T-helper 1 cell treated with Interleukin-12 subunit alpha and Interleukin-12 subunit beta and Interleukin-4 antibody, amounts not matched to agents 30 ng/mL and 1 ng/mL, for 36 hours (primary cell): ENCODE measurements around the gene IL31RA. TPM values are rescaled to one million over a fixed set of nuclear protein-coding genes. Genes with fewer than 3 reads are reported as not detected.

Source experiments
- intact Hi-C: fragments of 100-400 bp; cut with micrococcal nuclease; formaldehyde crosslinking; loops from one replicate; pipeline ENCODE4 v1.15.1; 2024
- total RNA-seq: library from RNA; stranded (reverse); gene quantifications from 2 replicates; pipeline ENCODE4 v1.2.3, GENCODE V29; 2022

IL31RA gene
- total RNA-seq, 1 donor from 2014 or later, result 2.9 TPM

DNA sequence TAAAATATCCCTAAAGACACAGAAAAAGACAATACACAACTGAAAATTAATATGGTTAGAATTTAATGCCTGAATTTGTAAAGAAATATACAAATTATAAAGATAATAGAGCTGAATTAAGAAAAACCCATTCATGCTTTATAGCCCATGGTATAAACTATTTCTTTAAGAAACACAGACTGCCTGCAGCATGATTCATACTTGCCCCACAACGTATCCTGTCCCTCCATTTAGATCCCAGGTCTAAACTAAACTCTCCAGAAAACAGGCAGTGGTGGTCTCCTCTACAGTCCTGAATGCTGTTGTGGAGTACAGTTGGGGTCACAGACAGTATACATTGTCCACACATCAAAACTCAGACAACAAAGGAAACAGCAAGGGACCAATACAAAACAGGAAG, 118.8 kb downstream of the IL31RA start:
- intact Hi-C loops, result no loop called here

Other genes starting within 250 kb of the IL31RA start
- 37.1 and 40.6 TPM in 2 replicates for gene SLC38A9, start 139.0 kb upstream of the IL31RA start, total RNA-seq
- gene DDX4, start 113.3 kb upstream of the IL31RA start, total RNA-seq, result 0.83 and 1.3 TPM in 2 replicates
- gene IL6ST, start 143.6 kb downstream of the IL31RA start, total RNA-seq, result 95.2 and 99.6 TPM in 2 replicates